Mesothelial cell of epicardium (in vitro differentiated cells): ENCODE results near the gene PFDN2. TPM values are rescaled to one million over a fixed set of nuclear protein-coding genes. Genes with fewer than 3 reads are reported as not detected.

Source experiments
- DNase-seq, 2 experiments: peaks; one replicate each; pipeline ENCODE4 v3.0.0; 2021; ENCODE audit warnings: low spot score in 2 of 2; ENCODE audit not compliant: unreplicated experiment in 2 of 2
- H3K27ac Mint-ChIP-seq: 2 replicates; pipeline ENCODE4 v1.8.0; 2021; ENCODE audit warnings: mixed read lengths
- H3K27me3 Mint-ChIP-seq: 2 replicates; pipeline ENCODE4 v1.8.0; 2021; ENCODE audit warnings: low read depth, mixed read lengths
- H3K36me3 Mint-ChIP-seq: 2 replicates; pipeline ENCODE4 v1.8.0; 2021; ENCODE audit warnings: mixed read lengths
- H3K4me1 Mint-ChIP-seq: 2 replicates; pipeline ENCODE4 v1.8.0; 2021; ENCODE audit warnings: mixed read lengths
- H3K4me3 Mint-ChIP-seq: 2 replicates; pipeline ENCODE4 v1.8.0; 2021; ENCODE audit warnings: mild to moderate bottlenecking, moderate library complexity, mixed read lengths
- H3K9me3 Mint-ChIP-seq: 2 replicates; pipeline ENCODE4 v1.8.0; 2021; ENCODE audit warnings: mixed read lengths
- CTCF ChIP-seq: fragments of 200-600 bp; sonication (generic); IDR thresholded peaks from one replicate; pipeline ENCODE4 v1.5.0; 2021; ENCODE audit warnings: antibody characterized with exemption; ENCODE audit not compliant: unreplicated experiment
- total RNA-seq: library from RNA; stranded (reverse); gene quantifications from 3 replicates; pipeline ENCODE4 v1.2.1, GENCODE V29; 2021

The PFDN2 gene
- total RNA-seq, 1 donor from 2014 or later, result 49.7 TPM

- H3K4me1 Mint-ChIP-seq, result peaks cover 72% of the 10 kb centered on the region
Observed at GRCh38 chr1:161090617-161091016, 27.2 kb downstream of the PFDN2 start.

GRCh38 chr1:161089938-161090337 lies 27.9 kb downstream of the PFDN2 start:
- peak overlapping the region; percentile 80 for H3K27ac Mint-ChIP-seq
- TF ChIP-seq CTCF, result no peak
- H3K9me3 Mint-ChIP-seq, result no peaks in the 10 kb centered on the region
- H3K4me3 Mint-ChIP-seq, result peak overlapping the region; percentile 69
- peaks cover 78% of the 10 kb centered on the region for H3K4me1 Mint-ChIP-seq
- H3K36me3 Mint-ChIP-seq, result no peaks in the 10 kb centered on the region
- no peaks in the 10 kb centered on the region for H3K27me3 Mint-ChIP-seq
- DNase-seq, result no peak

More at GRCh38 chr1:161090617-161091016, 27.2 kb downstream of the PFDN2 start:
- Mint-ChIP-seq H3K27me3 (no peaks in the 10 kb centered on the region), H3K36me3 (no peaks in the 10 kb centered on the region), H3K27ac (peak overlapping the region; percentile 80), H3K4me3 (no peak overlapping the region), H3K9me3 (no peaks in the 10 kb centered on the region)
- TF ChIP-seq CTCF, result no peak
- DNase-seq, result no peak

GRCh38 chr1:161089251-161089924 lies 28.4 kb downstream of the PFDN2 start, which contains the start of gene NECTIN4:
TSS of gene NECTIN4 (minus strand) at chr1:161089558. CDS start at chr1:161089296, 262 bp downstream.
- TF ChIP-seq CTCF, result no peak

GRCh38 chr1:161088587-161089110 lies 29.2 kb downstream of the PFDN2 start:
- Mint-ChIP-seq H3K27me3 (no peaks in the 10 kb centered on the region), H3K27ac (peak overlapping the region; percentile 80), H3K4me1 (peaks cover 88% of the 10 kb centered on the region), H3K36me3 (no peaks in the 10 kb centered on the region), H3K9me3 (no peaks in the 10 kb centered on the region), H3K4me3 (peak overlapping the region; percentile 69)
- DNase-seq, result no peak
- no peak for TF ChIP-seq CTCF

More at GRCh38 chr1:161089251-161089924, 28.4 kb downstream of the PFDN2 start, which contains the start of gene NECTIN4:
- DNase-seq, result peak in 1 of 2 experiments; percentile 55
- H3K27me3 Mint-ChIP-seq, result no peaks in the 10 kb centered on the region
- peak within 1 kb of the TSS; percentile 80 for H3K27ac Mint-ChIP-seq
- H3K4me3 Mint-ChIP-seq, result peak within 1 kb of the TSS; percentile 69
- peaks cover 81% of the 10 kb centered on the region for H3K4me1 Mint-ChIP-seq
- H3K36me3 Mint-ChIP-seq, result no peaks in the 10 kb centered on the region
- H3K9me3 Mint-ChIP-seq, result no peaks in the 10 kb centered on the region

- Mint-ChIP-seq H3K27me3 (no peaks in the 10 kb centered on the region), H3K9me3 (no peaks in the 10 kb centered on the region), H3K27ac (peak overlapping the region; percentile 94), H3K4me3 (peak overlapping the region; percentile 69), H3K4me1 (peaks cover 83% of the 10 kb centered on the region), H3K36me3 (no peaks in the 10 kb centered on the region)
- DNase-seq, result no peak
- TF ChIP-seq CTCF, result no peak
Observed at GRCh38 chr1:161086457-161086856, 31.4 kb downstream of the PFDN2 start.
